ENCODE results near the gene TMCO1.

DNA sequence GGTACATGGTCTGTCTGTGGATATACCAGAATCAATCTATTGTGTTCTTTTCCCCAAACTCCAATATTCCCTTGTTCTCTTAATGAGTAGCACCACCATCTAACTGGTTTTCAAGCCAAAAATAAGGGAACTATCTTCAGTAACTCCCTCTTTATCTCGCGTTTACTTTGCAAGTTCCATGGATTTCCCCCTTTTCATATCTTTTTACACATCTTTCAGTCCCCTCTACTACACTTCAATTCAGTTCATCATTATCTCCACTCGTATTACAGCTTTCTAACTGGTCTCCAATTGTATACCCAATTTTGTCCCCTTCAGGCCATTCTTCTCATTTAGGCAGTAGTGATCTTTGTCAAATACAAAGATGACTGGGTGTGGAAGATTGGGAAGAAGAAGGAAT, 4.1 kb upstream of the TMCO1 start:
- TF ChIP-seq YY1 (IDR thresholded peaks at IDR 0.05; ENCODE audit: insufficient read depth, insufficient read length) (no peak), ZNF274 (IDR thresholded peaks at IDR 0.05; ENCODE audit: low read depth, low read length) (no peak), SUZ12 (IDR thresholded peaks at IDR 0.05; ENCODE audit: extremely low read depth, insufficient read depth, insufficient read length) (no peak)
